ENCODE results near the gene SH3RF3. TPM values are rescaled to one million over a fixed set of nuclear protein-coding genes. Genes with fewer than 3 reads are reported as not detected.

Gene SH3RF3
- total and polyA plus RNA-seq, 9 of the 15 experiments (the other 6 are each of a cell fraction or from before 2014, with no cell fraction given): 0.02 TPM; not detected in 8

- DNase-seq (ENCODE audit: extremely low read depth in 1 of 4, low spot score in 3 of 4): no peak
- Histone ChIP-seq H3K4me2 (ENCODE audit: insufficient read depth, low read length) (no peak overlapping the region), H3K4me1 (replicated peaks in 1 of 2; ENCODE audit: control insufficient read depth in 2 of 2, insufficient read depth in 2 of 2, low read length in 2 of 2) (no peaks in the 10 kb centered on the region), H3K9me1 (ENCODE audit: control insufficient read depth, insufficient read depth, low read length) (no peaks in the 10 kb centered on the region), H2AFZ (ENCODE audit: low read depth, low read length) (no peak overlapping the region), H3K9ac (ENCODE audit: insufficient read depth in 1 of 2, low read depth in 2 of 2, low read length in 2 of 2) (no peak overlapping the region), H3K4me3 (no peak overlapping the region), H3K79me2 (ENCODE audit: control insufficient read depth, insufficient read depth, low read length) (no peaks in the 10 kb centered on the region), H3K27ac (ENCODE audit: extremely low read depth, low read depth, low read length) (no peak overlapping the region), H3K9me3 (replicated peaks; ENCODE audit: control insufficient read depth, insufficient read depth, low read depth, low read length) (no peaks in the 10 kb centered on the region), H4K20me1 (replicated peaks; ENCODE audit: control insufficient read depth, insufficient read depth, low read length) (peaks cover 3% of the 10 kb centered on the region; the same call in 1 of the 2 replicates), H3K27me3 (ENCODE audit: control insufficient read depth in 2 of 2, insufficient read depth in 2 of 2, low read length in 2 of 2) (peaks cover 16 to 29% of the 10 kb centered on the region in 2 experiments; a peak in 3 of 5 replicates), H3K36me3 (ENCODE audit: control insufficient read depth, insufficient read depth, low read length) (no peaks in the 10 kb centered on the region)
- FAIRE-seq: no peak
- BruUV-seq (replicated peaks): no TSS peak
- WGBS (ENCODE audit: insufficient coverage, low coverage, missing lambda C conversion rate): 3% methylated on average over 2 of the region's 2 CpGs
- intact Hi-C loops (cut with micrococcal nuclease) (no loop called here), in situ Hi-C loops (cut with MboI) (no loop called here)
- no peak for ATAC-seq
- ChIA-PET CTCF (ENCODE audit: low intra/inter-chr PET ratio) (no interaction called here), POLR2A (no interaction called here)
- no peak for TF ChIP-seq ZNF76 (CRISPR knock-in tag; IDR thresholded peaks at IDR 0.05; ENCODE audit: borderline replicate concordance)
- no peak for TF ChIP-seq POLR2G (IDR thresholded peaks at IDR 0.05; ENCODE audit: low read depth, low read length)
- TF ChIP-seq, protein P1, sequence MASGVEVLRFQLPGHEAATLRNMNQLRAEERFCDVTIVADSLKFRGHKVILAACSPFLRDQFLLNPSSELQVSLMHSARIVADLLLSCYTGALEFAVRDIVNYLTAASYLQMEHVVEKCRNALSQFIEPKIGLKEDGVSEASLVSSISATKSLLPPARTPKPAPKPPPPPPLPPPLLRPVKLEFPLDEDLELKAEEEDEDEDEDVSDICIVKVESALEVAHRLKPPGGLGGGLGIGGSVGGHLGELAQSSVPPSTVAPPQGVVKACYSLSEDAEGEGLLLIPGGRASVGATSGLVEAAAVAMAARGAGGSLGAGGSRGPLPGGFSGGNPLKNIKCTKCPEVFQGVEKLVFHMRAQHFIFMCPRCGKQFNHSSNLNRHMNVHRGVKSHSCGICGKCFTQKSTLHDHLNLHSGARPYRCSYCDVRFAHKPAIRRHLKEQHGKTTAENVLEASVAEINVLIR (CRISPR knock-in tag; IDR thresholded peaks at IDR 0.05): no peak
- TF ChIP-seq, protein P2, sequence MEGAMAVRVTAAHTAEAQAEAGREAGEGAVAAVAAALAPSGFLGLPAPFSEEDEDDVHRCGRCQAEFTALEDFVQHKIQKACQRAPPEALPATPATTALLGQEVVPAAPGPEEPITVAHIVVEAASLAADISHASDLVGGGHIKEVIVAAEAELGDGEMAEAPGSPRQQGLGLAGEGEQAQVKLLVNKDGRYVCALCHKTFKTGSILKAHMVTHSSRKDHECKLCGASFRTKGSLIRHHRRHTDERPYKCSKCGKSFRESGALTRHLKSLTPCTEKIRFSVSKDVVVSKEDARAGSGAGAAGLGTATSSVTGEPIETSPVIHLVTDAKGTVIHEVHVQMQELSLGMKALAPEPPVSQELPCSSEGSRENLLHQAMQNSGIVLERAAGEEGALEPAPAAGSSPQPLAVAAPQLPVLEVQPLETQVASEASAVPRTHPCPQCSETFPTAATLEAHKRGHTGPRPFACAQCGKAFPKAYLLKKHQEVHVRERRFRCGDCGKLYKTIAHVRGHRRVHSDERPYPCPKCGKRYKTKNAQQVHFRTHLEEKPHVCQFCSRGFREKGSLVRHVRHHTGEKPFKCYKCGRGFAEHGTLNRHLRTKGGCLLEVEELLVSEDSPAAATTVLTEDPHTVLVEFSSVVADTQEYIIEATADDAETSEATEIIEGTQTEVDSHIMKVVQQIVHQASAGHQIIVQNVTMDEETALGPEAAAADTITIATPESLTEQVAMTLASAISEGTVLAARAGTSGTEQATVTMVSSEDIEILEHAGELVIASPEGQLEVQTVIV (CRISPR knock-in tag; IDR thresholded peaks at IDR 0.05; ENCODE audit: borderline replicate concordance): no peak
- TF ChIP-seq RAD21 (CRISPR knock-in tag; conservative IDR thresholded peaks at IDR 0.05 in 1 of 2, IDR thresholded peaks at IDR 0.05 in 1 of 2): no peak
- TF ChIP-seq, protein P3, sequence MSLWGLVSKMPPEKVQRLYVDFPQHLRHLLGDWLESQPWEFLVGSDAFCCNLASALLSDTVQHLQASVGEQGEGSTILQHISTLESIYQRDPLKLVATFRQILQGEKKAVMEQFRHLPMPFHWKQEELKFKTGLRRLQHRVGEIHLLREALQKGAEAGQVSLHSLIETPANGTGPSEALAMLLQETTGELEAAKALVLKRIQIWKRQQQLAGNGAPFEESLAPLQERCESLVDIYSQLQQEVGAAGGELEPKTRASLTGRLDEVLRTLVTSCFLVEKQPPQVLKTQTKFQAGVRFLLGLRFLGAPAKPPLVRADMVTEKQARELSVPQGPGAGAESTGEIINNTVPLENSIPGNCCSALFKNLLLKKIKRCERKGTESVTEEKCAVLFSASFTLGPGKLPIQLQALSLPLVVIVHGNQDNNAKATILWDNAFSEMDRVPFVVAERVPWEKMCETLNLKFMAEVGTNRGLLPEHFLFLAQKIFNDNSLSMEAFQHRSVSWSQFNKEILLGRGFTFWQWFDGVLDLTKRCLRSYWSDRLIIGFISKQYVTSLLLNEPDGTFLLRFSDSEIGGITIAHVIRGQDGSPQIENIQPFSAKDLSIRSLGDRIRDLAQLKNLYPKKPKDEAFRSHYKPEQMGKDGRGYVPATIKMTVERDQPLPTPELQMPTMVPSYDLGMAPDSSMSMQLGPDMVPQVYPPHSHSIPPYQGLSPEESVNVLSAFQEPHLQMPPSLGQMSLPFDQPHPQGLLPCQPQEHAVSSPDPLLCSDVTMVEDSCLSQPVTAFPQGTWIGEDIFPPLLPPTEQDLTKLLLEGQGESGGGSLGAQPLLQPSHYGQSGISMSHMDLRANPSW (CRISPR knock-in tag; IDR thresholded peaks at IDR 0.05): no peak
- no peak for TF ChIP-seq SRSF1 (IDR thresholded peaks at IDR 0.05; ENCODE audit: low read depth, low read length)
- no peak for TF ChIP-seq KAT2B (IDR thresholded peaks at IDR 0.05; ENCODE audit: low read depth, low read length)
Observed at GRCh38 chr2:109237792-109238191, 108.8 kb downstream of the SH3RF3 start.
